IPS-NIHi11 (cell line): Measurements from ENCODE around the gene ELP4.

Experiments used
- DNase-seq: peaks from one replicate; pipeline ENCODE4 v3.0.0; 2012; ENCODE audit warnings: mixed read lengths, low spot score

Gene ELP4

GRCh38 chr11:31810779-31811647 lies 301.4 kb downstream of the ELP4 start, which contains the start of gene PAX6:
PAX6 (minus strand) TSS chr11:31811322; CDS start chr11:31806411, 4,911 bp downstream.
- peak; percentile 78 for DNase-seq

- no peak for DNase-seq
Observed at GRCh38 chr11:31812383-31813381, 303.1 kb downstream of the ELP4 start.

GRCh38 chr11:31813391-31814175 lies 304.0 kb downstream of the ELP4 start:
- DNase-seq, result no peak

DNA sequence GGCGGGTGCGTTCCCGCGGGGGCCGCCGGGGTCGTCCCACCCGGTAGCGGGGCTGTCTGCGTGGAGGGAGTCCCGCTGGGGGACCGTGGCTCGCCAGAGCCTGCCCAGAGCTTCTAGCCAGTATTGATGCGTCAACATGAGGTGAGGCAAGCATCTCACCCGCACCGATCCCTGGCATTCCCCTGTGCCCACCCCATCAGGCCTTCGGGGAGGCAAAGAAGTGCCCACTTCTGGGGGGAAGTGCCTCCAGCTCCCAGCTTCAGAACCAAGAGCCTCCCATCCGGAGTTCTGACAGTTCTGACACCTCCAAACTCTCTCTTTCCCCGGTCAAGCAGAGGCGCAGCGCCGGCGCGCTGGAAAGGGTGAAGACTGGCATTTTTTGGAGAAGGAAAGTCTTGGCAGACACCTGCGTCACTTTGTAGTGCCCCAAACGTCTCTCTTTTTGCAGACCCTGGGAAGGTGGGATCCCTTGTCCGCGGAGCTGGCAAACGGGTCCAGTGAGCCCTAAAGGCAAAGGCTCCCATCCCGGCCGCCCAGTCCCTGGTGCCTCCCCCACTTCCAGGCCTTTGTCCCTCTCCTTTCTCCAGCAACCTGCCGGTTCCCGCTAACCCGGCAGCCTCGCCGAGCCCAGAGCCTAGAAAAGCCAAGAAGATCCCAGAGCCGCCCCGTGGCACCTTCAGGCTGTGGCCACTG lies 304.8 kb downstream of the ELP4 start:
- no peak for DNase-seq

GRCh38 chr11:31815711-31816467 lies 306.3 kb downstream of the ELP4 start:
- DNase-seq, result no peak

DNA sequence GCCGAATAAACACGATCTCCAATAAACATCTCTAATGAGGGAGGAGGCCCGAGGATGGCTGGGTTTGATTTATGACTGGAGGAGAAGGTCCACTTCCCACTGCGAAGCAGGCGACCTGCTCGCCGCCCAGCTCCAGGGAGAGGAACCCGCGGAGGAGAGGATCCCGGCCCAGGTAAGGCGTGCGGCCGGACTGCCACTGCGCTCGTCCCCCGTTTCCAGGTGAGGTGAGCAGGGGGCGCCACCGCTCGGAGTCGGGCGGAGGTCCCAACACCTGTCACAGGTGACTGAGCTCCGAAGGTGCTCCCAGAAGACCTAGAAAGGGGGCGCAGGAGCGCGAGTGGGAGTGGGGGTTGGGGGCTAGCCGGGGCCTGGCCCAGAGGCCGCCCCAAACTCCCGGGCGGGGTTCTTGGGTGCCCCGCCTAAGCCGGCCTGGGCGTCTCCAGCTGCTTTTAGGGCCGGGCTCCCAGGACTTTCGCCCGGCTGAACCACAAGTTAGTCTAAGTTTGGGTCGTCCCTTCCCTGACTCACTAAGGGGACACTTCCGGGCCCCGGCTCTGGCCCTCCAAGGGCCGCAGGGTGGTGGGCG lies 307.0 kb downstream of the ELP4 start:
- no peak for DNase-seq

DNA sequence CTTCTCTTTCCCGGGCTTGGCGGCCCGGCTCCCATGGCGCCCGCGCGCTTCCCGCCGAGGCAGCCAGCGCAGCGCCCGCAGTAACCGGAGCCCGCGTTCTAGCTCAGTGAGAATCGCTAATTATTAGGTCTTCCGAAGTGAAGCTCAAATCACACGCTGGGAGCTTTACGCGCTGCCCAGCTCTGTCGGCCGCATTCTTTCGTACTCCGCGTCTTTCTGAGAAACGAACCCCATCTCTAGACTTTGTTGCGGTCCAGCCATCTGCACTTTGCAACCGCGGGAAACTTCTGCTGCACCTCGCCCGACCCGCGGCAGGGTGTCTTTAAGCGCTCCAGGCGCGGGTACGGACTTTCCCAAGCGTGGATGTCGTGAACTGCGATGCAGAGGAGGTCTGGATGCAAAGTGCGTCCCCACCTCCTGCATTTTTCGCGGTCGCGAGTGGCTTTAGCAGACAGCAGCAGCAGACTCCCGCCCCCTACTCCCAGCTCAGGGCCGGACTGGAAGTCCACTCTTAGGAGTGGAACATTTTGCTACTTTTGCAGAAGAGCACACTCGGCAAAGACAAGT lies 307.6 kb downstream of the ELP4 start:
- DNase-seq, result no peak

- DNase-seq, result no peak
Observed at GRCh38 chr11:31817621-31818424, 308.3 kb downstream of the ELP4 start.

- no peak for DNase-seq
Observed at GRCh38 chr11:31818425-31818755, 308.8 kb downstream of the ELP4 start.

- no peak for DNase-seq
Observed at GRCh38 chr11:31818874-31819331, 309.3 kb downstream of the ELP4 start.

DNA sequence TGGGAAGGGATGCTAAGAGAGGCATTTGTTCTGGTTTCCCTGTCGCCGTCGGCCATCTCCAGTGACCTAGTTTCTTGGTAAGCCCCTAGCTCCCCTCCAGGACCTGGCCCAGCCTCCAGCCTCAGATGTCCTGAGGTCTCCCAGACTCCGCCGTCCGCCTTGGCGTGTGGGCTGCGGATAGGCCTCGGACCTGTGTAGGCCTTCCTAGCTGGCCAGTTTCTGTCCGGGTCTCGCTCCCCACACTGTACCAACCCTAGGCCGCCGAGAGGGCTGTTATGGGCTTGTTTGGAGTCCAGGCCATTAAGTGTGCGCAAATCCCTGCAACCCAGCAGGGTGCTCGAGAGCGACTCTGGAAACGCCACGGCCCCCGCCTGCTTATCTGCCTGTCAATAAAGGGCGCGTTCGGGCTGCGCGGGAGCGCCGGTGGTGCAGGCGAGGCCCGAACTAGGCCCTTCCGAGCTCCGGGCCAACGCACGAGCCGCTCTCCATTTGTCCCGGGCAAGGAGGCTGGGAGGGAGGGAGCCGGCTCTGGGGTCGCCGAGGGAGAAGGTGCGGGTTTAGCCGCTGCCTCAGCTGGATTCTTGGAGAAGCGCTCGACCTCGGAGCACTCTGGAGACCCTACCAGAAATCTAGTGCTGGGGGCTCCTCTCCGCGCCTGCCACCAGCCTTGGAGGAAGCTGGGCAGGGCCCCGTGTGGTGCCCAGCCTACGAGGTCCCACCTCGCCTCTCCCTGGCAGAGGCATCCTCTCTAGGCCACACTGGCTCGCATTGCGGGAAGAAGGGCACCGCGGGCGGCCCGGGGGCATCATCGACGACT lies 310.3 kb downstream of the ELP4 start:
- no peak for DNase-seq

DNA sequence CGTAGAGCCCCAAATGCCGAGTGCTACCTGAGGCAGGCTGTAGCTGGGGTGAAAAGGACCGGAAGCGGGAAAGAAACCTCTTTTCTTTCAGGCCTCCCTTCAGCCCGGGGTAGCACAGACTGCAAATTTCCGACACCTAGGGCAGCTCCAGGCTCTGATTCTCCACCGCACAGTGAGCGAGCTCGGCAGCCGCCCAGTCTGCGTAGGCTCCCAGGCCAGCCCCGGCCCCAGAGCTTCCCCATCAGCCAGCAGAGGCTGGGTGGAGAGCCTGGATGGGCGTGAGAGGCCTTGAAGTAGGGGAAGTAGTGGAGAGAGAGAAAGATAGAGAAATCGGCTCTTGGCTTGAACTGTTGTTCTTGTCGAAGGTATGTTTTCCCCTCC lies 310.9 kb downstream of the ELP4 start:
- DNase-seq, result no peak

- DNase-seq, result no peak
Observed at GRCh38 chr11:31821235-31821764, 311.7 kb downstream of the ELP4 start.

- DNase-seq, result no peak
Observed at GRCh38 chr11:31821766-31822165, 312.2 kb downstream of the ELP4 start.

DNA sequence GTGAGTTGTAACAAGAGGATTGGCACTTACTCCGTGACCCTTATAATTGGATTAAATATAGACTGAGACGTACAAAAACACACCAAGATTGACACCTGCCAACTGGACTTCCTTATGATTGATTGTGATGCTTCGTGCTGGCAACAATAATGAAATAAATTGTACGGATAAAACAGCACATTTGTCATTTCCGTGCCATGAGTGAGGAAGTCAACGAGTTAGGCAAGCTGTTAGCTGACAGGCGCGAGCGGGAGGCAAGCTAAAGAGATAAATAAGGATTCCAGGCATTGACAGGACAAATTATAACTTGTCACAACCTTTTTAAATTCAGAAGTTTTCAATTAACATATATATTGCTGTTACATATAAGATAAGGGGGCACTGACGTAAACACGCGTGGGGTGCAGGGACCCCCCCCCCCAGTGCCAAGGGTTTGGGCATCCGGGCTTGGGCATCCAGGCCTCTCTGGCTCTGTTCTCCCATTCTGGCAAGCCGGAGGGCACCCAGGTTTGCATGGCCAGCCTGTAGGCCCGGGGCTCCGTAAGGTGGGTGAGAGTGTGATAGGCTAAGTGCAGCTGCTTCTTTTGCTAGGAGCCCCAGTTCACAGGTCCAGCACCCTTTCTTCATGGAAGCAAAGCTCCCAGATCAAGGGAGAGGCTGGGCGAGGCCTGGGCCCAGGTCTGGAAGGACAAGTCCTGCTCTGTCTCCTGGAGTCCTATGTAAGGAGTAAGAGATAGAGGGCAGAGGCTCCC lies 312.8 kb downstream of the ELP4 start:
- no peak for DNase-seq

DNA sequence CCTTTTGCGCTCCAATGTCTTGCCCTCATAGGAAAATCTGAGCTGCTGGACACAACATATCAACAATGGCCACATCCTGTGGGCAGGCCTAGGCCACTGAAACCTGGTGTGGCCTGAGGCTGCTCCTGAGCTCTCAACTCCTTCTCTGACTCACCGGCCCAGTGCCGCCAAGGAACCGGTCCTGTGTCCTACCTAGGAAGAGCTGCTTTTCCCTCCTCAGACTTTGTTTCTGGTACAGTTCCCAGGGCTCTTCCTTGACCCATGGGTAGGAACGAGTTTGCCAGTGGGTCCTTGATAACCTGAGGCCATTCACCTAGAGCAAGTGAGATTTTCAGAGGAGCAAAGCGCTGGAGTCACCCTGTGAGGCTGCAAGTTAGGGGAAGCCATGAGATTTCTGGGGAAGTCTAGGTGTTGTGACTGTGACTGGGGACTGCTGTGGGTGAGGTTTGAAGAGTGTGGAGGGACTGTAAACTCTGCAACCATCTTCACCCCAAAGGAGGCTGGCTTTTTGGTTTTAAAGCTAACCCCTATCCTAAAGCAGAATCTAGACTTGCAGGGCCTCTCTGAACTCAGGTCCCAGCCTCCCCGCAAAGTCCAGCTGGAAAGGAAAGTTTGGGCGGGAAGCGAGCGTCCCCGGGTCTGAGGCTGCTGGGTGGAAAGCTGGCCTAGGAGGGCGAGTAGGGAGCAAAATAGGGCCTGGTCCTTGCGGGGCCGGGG lies 313.5 kb downstream of the ELP4 start:
- no peak for DNase-seq
